Measurements from ENCODE around the gene ZNF205.
"Not testable (repeated sequence)": the region's sequence is repeated elsewhere in the genome, so short reads cannot be mapped to it uniquely, and the experiment has no call there.

ZNF205 gene

DNA sequence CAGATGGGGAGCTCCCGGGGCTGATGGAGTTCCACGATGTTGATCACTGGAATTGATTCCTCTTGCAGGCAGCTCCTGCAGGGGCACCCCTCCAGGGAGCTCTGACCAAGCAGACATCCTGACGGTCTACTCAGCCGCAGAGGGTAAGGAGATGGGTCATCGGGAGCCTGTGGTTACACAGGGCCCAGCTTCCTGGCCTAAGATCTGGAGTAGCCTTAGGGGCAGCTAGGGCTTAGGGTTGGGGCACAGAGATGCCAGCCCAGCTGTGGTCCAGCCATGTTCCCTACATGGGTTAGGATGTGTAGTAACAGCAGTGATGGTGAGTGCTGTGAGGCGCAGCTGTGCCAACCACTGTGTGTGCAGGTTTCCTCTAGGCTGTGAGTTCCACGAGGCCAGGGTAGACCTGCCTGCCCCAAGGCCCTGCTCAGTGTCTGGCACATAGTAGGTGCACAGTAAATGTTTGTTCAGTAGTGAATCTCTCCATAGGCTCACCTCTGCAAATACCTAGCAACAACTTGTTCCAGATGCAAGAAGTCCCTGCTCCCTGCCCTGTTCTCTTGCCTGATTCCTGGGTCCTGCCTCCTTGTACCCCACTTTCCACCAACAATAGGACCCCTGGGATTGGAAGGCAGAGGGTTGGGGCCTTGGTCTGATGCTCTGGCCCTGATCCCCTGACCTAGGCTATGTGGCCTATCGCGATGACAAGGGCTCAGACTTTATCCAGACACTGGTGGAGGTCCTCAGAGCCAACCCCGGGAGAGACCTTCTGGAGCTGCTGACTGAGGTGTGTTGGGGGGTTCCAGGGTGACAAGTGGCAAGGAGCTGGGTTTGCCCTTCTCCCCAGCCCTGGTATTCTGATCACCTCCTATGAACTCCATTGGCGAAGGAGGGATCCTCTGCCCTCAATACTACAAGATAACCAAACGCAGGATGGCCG, 36.1 kb downstream of the ZNF205 start:
- no peak for DNase-seq (ENCODE audit: low read depth in 2 of 2)

DNA sequence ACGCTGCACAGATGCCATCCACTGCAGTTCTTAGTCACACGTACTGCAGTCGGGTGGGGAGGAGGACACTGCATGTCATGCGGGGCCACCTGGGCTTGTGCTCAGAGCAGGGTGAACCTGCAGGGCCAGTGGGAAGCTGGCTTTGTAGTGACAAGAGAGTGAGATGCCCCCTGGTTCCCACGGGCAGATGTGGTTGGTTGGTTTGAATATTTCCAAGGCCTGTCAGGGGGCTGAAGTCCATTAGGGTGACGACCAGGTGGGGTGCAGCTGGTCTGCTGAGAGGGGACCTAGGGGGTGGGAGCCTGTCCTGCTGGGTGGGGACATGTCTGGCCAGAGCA, 36.8 kb downstream of the ZNF205 start:
- DNase-seq (ENCODE audit: low read depth in 2 of 2) = no peak

DNA sequence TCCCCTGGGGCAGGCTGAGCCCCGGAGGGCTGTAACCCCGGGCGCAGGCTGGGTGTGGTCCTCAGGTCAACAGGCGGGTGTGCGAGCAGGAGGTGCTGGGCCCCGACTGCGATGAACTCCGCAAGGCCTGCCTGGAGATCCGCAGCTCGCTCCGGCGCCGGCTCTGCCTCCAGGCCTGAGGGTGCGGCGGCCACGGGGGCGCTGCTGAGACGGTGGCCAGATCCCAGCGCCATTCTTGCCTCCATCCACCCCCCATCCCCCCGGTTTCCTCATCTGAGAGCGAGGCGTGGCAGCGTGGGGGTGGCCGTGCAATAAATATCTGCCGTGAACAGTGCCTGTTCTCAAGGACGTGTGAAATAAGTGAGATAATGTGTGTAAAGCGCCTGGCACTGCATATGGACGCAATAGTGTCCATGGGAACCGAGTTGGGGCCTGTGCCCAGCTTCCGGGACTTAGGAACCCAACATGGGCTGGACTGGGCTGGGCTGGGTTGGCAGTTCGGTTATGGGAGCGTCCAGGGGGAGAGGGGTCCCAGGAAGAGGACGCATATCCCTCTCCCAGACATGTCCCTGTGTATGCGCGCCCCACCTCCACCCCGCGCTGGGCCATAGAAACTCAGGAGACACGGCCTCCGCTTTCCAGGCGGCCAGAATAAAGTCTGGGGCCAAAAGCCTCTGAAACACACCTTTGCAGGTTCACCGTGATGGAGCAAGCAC, 37.4 kb downstream of the ZNF205 start:
- no peak for DNase-seq (ENCODE audit: low read depth in 2 of 2)

DNA sequence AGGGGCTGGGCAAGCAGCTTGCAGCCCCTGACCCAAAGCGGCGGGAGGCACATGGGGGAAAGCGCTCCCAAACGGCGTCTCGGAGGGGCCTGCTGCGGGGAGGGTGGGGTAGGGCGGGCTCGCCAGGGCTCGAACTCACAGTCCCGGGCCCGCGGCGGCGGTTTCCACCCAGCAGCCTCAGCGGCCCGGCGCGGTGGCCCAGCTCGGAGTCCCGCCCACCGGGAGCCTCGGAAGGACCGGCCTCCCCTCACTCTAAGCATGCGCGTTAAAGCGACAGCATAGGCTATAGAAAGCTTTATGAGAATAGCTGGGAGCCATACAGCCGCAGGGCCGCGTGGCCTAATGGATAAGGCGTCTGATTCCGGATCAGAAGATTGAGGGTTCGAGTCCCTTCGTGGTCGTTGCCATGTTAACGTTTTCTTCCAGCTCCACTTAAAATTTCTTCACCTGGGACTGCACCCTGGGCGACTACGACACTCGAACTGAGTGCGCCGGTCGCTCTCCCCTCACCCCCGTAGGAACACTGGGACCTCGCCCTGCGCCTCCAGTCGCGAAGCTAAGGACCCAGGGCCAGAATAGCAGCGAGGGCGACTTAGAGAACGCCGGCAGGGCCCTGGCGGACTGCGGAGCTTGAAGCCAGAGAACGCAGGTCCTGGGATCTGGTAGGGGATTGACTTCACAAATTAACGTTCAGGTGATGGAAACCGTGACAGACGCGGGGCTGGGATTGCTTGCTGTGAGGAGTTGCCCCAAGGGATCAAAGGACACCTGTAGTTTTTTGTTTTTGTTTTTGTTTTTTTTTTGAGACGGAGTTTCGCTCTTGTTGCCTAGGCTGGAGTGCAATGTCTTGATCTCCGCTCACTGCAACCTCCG, 38.2 kb downstream of the ZNF205 start:
- peak; percentile 93 to 98 for DNase-seq (ENCODE audit: low read depth in 2 of 2)

DNA sequence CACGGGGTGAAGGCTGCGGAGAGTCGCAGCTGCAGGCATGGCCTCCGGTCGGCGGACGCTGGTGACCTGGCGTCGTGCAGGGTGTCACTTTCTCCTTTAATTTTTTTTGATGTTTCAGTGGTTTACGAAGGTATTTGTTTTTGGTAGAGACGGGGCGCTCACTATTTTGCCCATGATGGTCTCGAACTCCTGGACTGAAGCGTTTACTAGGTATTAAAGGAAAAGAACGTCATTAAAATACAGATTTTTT, 39.6 kb downstream of the ZNF205 start:
- DNase-seq (ENCODE audit: low read depth in 2 of 2) = no peak

DNA sequence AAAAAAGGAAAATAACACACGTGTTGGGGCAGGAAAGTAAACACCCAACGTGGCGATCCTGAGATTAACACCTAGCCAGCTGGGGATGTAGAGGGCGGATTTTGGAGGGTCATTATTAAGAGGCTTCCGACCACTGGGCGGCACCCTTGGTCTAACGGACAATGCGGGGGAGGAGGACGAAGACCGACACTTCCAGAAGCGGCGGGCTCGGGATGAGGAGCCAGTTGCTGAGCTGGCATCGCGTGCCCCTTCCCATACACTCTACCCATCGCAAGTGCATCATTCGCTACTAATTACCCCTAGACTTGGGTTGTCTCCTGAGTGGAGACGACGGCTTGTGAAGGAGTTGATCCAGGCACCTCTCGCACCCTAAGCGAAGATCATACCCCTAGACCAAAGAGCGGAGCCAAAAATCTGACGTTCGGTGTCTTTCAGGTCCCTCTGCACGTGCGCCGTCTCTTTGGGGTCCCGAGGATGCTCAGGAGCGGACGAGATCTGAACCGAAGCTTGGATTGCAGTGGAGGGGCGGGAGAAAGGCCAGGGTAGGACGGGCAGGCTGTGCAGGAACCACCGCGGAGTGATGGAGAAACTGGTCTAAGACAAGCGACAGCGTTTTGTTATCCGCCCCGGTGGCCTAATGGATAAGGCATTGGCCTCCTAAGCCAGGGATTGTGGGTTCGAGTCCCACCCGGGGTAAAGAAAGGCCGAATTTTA, 40.0 kb downstream of the ZNF205 start:
- peak; percentile 53 to 59 for DNase-seq (ENCODE audit: low read depth in 2 of 2)

DNA sequence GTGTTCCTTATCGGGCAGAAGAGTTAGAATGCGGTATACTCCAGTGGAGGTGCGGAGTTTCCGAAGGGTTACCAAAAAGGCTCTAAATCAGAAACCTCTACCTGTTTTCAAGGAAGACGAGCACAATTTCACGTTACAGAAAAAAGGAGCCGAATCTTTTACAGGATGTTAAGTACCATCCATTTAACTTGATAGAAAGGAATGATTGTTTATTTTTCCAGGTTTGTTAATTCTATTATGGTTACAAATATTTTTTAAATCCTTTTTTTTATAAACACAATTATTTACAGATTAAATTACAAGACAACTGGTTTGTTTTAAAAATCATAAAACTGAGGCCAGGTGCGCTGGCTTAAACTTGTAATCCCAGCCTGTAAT, 40.6 kb downstream of the ZNF205 start:
- DNase-seq (ENCODE audit: low read depth in 2 of 2) = no peak

DNA sequence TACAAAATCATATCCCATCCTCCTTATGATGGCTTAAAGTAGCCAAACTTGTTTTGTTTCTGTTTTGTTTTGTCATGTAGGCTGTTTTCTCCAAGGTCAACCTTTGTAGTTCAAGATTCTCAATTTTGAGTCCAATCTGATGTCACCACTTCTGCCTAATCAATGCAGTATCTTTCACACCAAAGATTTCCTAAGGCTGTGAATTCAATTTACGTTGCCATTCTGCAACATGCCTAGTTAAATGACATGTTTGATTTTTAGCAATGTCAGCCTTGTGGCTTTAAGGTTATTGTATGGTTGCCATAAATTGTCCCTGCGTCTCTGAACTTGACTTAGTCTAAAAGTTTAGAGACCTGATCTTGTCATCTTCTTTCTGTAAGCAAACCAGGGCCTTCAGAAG, 42.8 kb downstream of the ZNF205 start:
- no peak for DNase-seq (ENCODE audit: low read depth in 2 of 2)

DNA sequence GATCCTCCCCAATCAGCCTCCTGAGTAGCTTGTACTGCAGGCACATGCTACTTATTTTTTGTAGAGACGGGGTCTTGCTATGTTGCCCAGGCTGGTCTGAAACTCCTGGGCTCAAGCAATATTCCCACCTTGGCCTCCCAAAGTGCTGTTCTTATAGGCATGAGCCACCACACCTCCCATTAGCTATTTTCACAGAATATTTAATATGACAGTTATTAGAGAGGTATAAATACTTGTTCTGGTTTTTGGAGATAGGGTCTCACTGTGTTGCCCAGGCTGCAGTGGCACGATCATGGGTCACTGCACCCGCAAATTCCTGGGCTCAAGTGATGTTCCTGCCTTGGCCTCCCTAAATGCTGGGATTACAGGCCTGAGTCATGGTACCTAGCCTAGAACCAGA, 43.6 kb downstream of the ZNF205 start:
- DNase-seq (ENCODE audit: low read depth in 2 of 2) = no peak

DNA sequence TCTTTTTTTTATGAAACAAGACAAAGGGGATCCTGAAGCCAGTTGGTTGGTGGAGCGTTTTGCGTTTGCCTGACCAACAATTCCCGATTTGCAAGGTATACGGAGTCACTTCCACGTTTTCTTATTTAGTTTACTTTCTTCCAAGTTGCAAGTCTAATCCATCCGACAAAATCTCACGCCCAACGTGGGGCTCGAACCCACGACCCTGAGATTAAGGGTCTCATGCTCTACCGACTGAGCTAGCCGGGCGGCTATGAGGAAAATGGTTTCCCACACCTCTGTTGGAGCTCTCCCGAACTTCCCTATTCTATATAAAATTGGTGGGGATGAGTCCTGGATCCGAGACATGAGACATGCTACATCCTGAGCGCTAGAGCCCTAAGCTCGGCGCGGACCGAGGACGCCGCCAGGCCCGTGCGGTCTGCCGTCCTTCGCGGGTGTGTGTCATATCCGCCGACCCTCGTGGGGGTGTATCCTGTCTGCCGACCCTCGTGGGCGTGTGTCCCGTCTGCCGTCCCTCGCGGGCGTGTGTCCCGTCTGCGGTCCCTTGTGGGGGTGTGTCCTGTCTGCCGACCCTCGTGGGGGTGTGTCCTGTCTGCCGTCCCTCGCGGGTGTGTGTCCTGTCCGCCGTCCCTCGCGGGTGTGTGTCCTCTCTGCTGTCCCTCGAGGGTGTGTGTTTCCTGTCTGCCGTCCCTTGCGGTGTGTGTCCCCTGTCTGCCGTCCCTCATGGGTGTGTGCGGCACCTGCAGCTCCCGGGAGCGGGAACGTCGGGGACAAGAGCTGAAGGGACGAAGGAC, 45.0 kb downstream of the ZNF205 start:
- no peak for DNase-seq (ENCODE audit: low read depth in 2 of 2)

DNA sequence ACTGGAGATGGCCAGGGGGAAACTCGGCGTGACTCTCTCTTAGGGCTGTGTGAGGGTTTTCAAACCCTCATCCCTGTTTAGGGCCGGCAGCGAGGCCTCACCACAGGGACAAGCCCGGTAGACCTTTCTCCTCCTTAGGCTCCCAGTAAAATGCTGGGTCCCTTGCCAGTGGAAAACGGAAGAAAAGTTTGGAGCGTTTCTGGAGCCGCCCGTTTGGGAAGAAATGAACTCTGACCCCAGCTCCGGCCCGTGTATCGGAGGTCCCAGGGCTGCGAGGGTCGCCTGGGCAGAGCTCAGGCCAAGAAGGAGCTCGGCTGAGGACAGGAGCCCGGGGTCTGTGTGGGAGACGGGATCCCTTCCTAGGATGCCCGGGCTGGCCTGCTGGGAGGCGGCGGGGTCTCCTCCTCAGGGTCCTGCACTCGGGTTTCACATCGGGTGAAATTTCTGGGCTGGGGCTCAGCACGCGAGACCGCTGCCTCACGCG, 45.7 kb downstream of the ZNF205 start:
- DNase-seq (ENCODE audit: low read depth in 2 of 2) = no peak

DNA sequence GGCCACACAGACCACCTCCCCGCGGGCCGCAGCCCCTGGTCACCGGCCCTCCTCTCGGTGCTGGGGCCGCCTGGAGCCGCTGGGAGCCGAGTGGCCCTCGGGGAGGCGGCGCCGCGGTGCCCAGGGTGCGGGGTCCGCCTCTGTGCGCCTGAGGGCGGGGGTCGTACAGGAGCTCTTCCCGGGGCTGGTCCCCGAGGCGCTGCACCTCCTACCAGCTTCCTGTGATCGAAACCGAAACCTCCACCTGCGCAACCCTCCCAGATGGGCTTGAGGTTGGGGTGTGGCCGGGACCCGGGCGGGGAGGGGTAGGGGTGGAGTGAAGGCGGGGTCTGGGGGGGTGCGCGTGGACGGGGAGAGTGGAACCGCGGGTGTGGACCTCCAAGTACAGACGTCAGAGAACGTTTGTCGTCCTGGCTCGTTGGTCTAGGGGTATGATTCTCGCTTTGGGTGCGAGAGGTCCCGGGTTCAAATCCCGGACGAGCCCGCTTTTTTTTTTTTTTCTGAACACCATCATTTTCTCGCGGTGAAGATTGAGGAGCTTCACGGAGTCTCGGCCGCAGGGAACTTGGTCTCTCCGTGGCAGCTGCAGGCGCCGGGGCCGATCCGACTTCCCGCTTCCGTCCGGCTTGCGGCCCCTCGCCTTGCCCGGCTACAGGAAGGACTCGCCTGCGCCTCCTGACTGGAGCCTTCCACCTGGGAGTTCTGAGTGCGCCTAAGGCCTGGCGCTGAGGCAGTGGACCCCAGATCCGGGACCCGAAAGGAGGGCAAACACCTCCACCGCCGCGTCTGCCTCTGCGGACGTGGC, 46.3 kb downstream of the ZNF205 start:
- DNase-seq (ENCODE audit: low read depth in 2 of 2) = peak; percentile 90 to 91

DNA sequence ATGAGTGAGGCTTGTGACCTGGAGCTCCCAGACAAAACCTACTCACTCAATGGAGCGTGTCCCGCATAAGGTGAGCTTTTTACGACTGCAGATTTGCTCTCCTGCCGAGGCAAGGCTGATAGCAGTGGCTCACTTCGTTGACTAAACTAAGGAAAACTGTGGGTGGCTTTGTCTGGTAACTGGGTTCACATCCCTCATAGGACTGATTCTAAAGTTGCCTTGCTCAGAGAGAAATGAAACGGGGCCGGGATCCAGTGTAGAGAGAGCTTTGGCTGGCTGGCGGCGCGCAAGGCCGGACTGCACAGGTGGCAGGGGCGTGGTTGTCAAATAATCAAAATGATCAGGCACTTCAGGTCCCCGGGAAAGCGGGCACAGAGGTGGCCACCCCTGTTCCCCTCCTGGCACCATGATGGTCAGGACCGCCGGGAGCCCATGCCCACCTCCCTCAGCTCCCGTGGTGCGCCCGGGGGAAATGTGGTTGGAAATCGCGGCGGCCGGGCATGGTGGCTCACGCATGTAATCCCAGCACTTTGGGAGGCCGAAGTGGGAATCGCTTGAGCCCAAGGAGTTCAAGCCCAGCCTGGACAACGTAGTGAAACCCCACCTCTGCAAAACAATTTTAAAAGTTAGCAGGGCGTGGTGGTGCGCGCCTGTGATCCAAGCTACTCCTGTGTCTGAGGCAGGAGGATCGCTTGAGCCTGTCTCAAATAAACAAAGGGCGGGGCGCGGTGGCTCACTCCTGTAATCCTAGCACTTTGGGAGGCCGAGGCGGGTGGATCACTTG, 49.0 kb downstream of the ZNF205 start:
- no peak for DNase-seq (ENCODE audit: low read depth in 2 of 2)

DNA sequence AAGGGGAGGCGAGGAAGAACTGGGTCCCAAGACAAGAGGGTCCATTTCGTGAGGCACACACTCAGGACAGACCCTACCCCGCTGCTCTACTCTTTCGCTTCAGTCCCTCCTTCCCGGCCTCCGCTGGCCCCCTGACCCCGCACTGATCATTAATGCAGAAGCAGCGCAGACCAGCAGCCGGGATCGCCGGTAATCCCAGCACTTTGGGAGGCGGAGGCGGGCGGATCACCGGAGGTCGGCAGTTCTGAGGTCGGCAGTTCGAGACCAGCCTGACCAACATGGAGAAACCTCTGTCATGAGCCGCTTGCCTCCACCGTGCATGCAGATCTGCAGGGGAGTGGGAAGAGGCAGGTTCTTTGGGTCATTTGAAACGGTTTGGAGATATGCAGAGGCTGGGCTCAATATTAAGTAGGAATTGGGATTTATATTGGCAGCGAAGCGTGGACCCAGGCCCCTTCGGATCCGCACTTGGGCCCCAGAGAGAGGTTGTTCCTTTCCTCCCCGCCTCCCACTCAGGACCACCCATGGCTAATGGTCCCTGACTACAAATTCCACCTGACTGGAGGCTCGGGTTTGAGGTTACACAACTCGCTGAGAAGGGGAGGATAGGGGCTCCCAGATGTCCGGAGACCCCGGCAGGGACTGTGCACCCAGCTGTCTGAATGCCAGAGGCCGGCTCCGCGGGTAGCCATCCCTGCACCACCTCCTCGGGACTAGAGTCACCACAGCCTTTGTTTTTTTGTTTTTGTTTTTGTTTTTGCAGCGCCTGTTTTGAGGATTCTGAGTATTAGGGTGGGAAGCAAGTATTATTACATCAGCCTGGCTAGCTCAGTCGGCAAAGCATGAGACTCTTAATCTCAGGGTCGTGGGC, 52.0 kb downstream of the ZNF205 start:
- DNase-seq (ENCODE audit: low read depth in 2 of 2) = no peak

DNA sequence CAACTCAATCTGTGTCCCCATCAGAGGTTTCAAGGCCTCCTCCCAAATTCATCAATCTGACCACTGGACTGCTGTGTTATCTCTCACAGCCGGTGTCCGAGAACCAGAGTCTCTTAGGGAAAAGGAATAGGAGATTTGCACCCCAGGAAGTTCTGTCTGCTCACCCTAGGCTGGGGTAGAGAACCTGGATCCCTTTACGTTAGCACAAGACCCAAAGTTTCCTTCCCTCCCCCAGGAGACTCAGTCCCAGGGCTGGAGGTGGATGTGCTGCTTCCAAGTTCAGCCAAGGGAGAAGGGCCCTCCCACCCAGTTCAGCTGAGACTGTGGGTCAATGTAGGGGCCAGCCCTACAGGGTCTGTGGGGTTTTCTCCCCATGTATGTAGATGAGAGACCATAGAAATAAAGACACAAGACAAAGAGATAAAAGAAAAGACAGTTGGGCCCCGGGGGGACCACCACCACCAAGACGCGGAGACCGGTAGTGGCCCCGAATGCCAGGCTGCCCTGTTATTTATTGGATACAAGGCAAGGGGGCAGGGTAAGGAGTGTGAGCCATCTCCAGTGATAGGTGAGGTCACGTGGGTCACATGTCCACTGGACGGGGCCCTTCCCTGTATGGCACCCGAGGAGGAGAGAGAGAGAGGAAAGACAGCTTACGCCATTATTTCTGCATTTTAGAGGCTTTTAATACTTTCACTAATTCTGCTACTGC, 52.9 kb downstream of the ZNF205 start:
- DNase-seq (ENCODE audit: low read depth in 2 of 2) = no peak

DNA sequence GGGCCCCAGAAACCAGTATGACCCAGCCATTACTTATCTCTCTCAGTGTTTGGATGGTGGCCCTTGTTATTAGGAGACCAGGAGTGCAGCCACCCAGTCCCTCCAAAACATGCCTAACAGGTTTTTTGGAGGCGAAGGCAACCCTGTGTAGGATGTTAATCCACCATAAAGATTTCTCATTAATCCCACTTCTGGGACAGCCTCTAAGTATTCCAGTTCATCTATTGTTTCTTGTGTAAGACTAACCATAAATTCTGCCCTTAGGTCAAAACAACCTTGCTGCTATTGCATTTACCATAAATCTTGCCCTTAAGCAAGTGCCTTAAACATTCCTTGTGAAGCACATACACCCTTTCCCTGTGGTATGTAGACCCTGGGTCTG, 54.1 kb downstream of the ZNF205 start:
- no peak for DNase-seq (ENCODE audit: low read depth in 2 of 2)

DNA sequence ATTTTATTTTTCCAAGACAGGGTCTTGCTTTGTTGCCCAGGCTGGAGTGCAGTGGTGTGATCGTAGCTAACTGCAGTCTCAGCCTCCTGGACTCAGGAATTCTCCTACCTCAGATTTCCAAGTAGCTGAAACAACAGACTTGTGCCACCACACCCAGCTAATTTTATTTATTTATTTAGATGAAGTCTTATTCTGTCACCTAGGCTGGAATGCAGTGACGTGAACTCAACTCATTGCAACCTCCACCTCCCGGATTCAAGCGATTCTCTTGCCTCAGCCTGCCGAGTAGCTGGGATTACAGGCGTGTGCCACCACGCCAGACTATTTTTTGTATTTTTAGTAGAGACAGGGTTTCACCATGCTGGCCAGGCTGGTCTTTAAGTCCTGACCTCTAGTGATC, 56.3 kb downstream of the ZNF205 start:
- DNase-seq (ENCODE audit: low read depth in 2 of 2) = not testable (repeated sequence)

All from stimulated activated CD8-positive, alpha-beta memory T cell treated with anti-CD3 and anti-CD28 coated beads, Interleukin-2, amount 100 ng/mL, for 1 hour (primary cell).